Measurements from ENCODE around the gene FEM1A. TPM values are rescaled to one million over a fixed set of nuclear protein-coding genes. Genes with fewer than 3 reads are reported as not detected.

FEM1A gene
- polyA plus RNA-seq, 1 donor from 2014 or later = 8.7 TPM

GRCh38 chr19:4763021-4763420 lies 28.5 kb upstream of the FEM1A start:
- H3K9me3 ChIP-seq (ENCODE audit: low read length) = no peaks in the 10 kb centered on the region
- H3K36me3 ChIP-seq (ENCODE audit: insufficient read depth, low read length) = no peaks in the 10 kb centered on the region
- H3K79me2 ChIP-seq (replicated peaks; ENCODE audit: insufficient read depth, low read length) = no peaks in the 10 kb centered on the region
- no peaks in the 10 kb centered on the region for H3K27me3 ChIP-seq (ENCODE audit: insufficient read depth, low read depth, low read length)
- no peak overlapping the region for H2AFZ ChIP-seq (ENCODE audit: low read depth, low read length)
- H3F3A ChIP-seq (ENCODE audit: insufficient read depth, low read length, poor library complexity, severe bottlenecking) = no peaks in the 10 kb centered on the region
- no peaks in the 10 kb centered on the region for H4K20me1 ChIP-seq (ENCODE audit: insufficient read depth)
- H3K9me2 ChIP-seq (ENCODE audit: insufficient read depth, low read length) = no peaks in the 10 kb centered on the region
- H3K4me2 ChIP-seq (ENCODE audit: low read length) = no peak overlapping the region
- H3K9ac ChIP-seq (ENCODE audit: low read length) = peak overlapping the region; percentile 65
- TF ChIP-seq RAD21 (conservative IDR thresholded peaks at IDR 0.05) = no peak
- TF ChIP-seq EP300 (conservative IDR thresholded peaks at IDR 0.05; ENCODE audit: poor library complexity, severe bottlenecking) = no peak
- TF ChIP-seq MXI1 (conservative IDR thresholded peaks at IDR 0.05; ENCODE audit: poor library complexity, severe bottlenecking) = no peak
- TF ChIP-seq EZH2 (IDR thresholded peaks at IDR 0.05; ENCODE audit: borderline replicate concordance, insufficient read depth, low read length, poor library complexity, severe bottlenecking) = no peak
- TF ChIP-seq POLR2AphosphoS5 (IDR thresholded peaks at IDR 0.05) = no peak
- TF ChIP-seq CTCF (IDR thresholded peaks at IDR 0.05; ENCODE audit: poor library complexity, severe bottlenecking) = no peak
- no peak for TF ChIP-seq REST (IDR thresholded peaks at IDR 0.05; ENCODE audit: borderline replicate concordance)
- no peak for TF ChIP-seq SMC3 (conservative IDR thresholded peaks at IDR 0.05; ENCODE audit: poor library complexity)
- no peak for TF ChIP-seq TAF1 (IDR thresholded peaks at IDR 0.05; ENCODE audit: low read depth)
- H3K4me3 ChIP-seq (ENCODE audit: low read length) = no peak overlapping the region
- peak overlapping the region; percentile 92 for H3K27ac ChIP-seq (ENCODE audit: low read length)

GRCh38 chr19:4764393-4764660 lies 27.2 kb upstream of the FEM1A start:
- Histone ChIP-seq H3K4me3 (ENCODE audit: low read length) (no peak overlapping the region), H3K27ac (ENCODE audit: low read length) (peak overlapping the region; percentile 92)

More at GRCh38 chr19:4764393-4764660, 27.2 kb upstream of the FEM1A start:
- Histone ChIP-seq H3K27me3 (ENCODE audit: insufficient read depth, low read depth, low read length) (no peaks in the 10 kb centered on the region), H3K36me3 (ENCODE audit: insufficient read depth, low read length) (no peaks in the 10 kb centered on the region), H3K9ac (ENCODE audit: low read length) (peak overlapping the region; percentile 65), H3K4me2 (ENCODE audit: low read length) (no peak overlapping the region), H3F3A (ENCODE audit: insufficient read depth, low read length, poor library complexity, severe bottlenecking) (no peaks in the 10 kb centered on the region), H2AFZ (ENCODE audit: low read depth, low read length) (no peak overlapping the region), H4K20me1 (ENCODE audit: insufficient read depth) (no peaks in the 10 kb centered on the region), H3K79me2 (replicated peaks; ENCODE audit: insufficient read depth, low read length) (peaks cover 4% of the 10 kb centered on the region), H3K9me2 (ENCODE audit: insufficient read depth, low read length) (no peaks in the 10 kb centered on the region), H3K9me3 (ENCODE audit: low read length) (no peaks in the 10 kb centered on the region)
- no peak for TF ChIP-seq RAD21 (conservative IDR thresholded peaks at IDR 0.05)
- TF ChIP-seq CTCF (IDR thresholded peaks at IDR 0.05; ENCODE audit: poor library complexity, severe bottlenecking) = no peak

Data from neural cell (in vitro differentiated cells).